ENCODE data around the gene ZNF473. TPM values are rescaled to one million over a fixed set of nuclear protein-coding genes. Genes with fewer than 3 reads are reported as not detected.

ZNF473 gene
- total and polyA plus RNA-seq, 2 donors (not counting 1 experiment from before 2014, with no cell fraction given) = 5.5 to 9.8 TPM

DNA sequence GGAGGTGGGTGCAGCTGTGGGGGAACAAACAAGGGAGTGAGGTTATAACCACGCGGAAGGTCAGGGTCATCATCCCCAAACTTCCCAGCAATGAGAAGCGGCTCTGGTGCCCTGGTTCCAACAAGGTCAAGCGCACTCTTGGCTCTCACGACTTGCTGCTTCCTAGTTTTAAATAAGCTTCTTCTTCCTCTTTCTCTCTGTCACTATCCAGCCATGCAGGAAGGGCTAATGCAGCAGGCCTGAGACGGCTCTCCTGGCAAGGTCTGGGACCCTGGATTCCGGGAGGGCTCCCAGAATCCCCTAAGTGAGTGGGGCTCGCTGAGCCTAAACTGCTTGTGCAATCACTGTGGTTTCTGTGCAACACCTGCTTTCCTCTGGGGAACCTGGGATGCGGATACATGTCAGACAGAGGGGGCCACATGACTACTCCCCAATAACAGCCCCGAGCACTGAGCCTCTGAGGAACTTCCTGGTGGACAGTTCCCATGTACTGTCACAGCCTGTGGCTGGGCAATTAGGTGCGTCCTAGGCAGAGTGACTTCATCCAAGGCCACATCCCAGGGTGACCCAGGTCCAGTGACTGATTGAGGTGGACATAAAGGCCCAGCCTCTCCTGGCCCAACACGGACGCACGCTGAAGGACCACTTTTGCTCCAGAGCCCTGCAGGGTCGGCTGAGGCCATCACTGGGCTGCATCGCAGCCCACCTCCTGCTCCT lies 24.8 kb upstream of the ZNF473 start:
- peaks cover 2% of the 10 kb centered on the region for H3K4me1 Mint-ChIP-seq
- ChIA-PET CTCF (no interaction called here), POLR2A (no interaction called here)
- no peak overlapping the region for H3K4me2 ChIP-seq (replicated peaks; ENCODE audit: low read depth, low read length, poor library complexity, severe bottlenecking)
- intact Hi-C loops (cut with micrococcal nuclease) = no loop called here
- H3K36me3 ChIP-seq (replicated peaks in 1 of 2; ENCODE audit: control extremely low read depth in 1 of 2, control insufficient read depth in 1 of 2, extremely low read depth in 1 of 2, insufficient read depth in 2 of 2, low read length in 1 of 2) = peaks cover 12 to 85% of the 10 kb centered on the region in 2 experiments
- no peaks in the 10 kb centered on the region for H4K20me1 ChIP-seq (ENCODE audit: control insufficient read depth, insufficient read depth, low read length, poor library complexity, severe bottlenecking)
- no peak overlapping the region for H3K27ac Mint-ChIP-seq
- H3K9ac ChIP-seq (ENCODE audit: low read length) = no peak overlapping the region
- H3K4me3 ChIP-seq (ENCODE audit: control extremely low read depth in 1 of 5, extremely low read depth in 1 of 5, insufficient read depth in 1 of 5, low read depth in 2 of 5, low read length in 4 of 5) = no peak overlapping the region
- no peaks in the 10 kb centered on the region for H3K9me3 Mint-ChIP-seq (ENCODE audit: insufficient read depth)
- no peaks in the 10 kb centered on the region for H3K4me1 ChIP-seq (ENCODE audit: control insufficient read depth in 2 of 2, insufficient read depth in 2 of 2, low read length in 2 of 2)
- DNase-seq = no peak
- H3K79me2 ChIP-seq (ENCODE audit: control insufficient read depth, insufficient read depth, low read length) = no peaks in the 10 kb centered on the region
- H3K27me3 Mint-ChIP-seq = no peaks in the 10 kb centered on the region
- no peak overlapping the region for H3K27ac ChIP-seq (ENCODE audit: low read length in 2 of 2)
- WGBS (ENCODE audit: insufficient coverage) = 91% methylated on average over 16 of the region's 16 CpGs
- TF ChIP-seq EZH2 (IDR thresholded peaks at IDR 0.05; ENCODE audit: borderline replicate concordance, insufficient read depth, low read depth, low read length, poor library complexity, severe bottlenecking) = no peak
- TF ChIP-seq, protein P1, sequence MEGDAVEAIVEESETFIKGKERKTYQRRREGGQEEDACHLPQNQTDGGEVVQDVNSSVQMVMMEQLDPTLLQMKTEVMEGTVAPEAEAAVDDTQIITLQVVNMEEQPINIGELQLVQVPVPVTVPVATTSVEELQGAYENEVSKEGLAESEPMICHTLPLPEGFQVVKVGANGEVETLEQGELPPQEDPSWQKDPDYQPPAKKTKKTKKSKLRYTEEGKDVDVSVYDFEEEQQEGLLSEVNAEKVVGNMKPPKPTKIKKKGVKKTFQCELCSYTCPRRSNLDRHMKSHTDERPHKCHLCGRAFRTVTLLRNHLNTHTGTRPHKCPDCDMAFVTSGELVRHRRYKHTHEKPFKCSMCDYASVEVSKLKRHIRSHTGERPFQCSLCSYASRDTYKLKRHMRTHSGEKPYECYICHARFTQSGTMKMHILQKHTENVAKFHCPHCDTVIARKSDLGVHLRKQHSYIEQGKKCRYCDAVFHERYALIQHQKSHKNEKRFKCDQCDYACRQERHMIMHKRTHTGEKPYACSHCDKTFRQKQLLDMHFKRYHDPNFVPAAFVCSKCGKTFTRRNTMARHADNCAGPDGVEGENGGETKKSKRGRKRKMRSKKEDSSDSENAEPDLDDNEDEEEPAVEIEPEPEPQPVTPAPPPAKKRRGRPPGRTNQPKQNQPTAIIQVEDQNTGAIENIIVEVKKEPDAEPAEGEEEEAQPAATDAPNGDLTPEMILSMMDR (IDR thresholded peaks at IDR 0.05) = no peak
- no peaks in the 10 kb centered on the region for H3K9me3 ChIP-seq (ENCODE audit: control extremely low read depth in 1 of 3, control insufficient read depth in 2 of 3, insufficient read depth in 1 of 3, low read length in 2 of 3)
- H2AFZ ChIP-seq (ENCODE audit: insufficient read depth, low read depth, low read length, poor library complexity, severe bottlenecking) = no peak overlapping the region
- ATAC-seq (ENCODE audit: low read depth) = no peak
- no peaks in the 10 kb centered on the region for H3K27me3 ChIP-seq (replicated peaks in 1 of 4; ENCODE audit: control extremely low read depth in 1 of 4, control insufficient read depth in 3 of 4, insufficient read depth in 4 of 4, low read length in 3 of 4)
- no peak overlapping the region for H3K4me3 Mint-ChIP-seq

DNA sequence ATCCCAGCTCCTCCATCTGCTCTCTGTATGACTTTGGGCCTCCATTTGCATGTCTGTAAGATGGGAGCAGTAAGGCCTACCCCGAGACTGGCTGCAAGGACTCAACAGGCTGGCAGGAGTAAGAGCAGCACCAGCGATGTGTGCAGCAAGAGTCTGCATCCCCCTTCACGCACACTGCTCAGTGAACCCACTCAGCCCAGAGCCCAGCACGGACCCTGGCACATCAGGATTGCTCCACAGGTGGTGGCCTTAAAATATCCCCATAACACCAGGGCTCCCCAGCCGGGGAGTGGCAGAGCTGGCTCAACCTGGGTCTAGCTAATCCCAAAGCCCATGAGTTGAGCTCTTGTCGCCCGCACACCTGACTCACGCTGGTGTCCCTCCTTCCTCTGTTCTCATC lies 24.0 kb upstream of the ZNF473 start:
- H3K4me1 ChIP-seq (ENCODE audit: control insufficient read depth in 2 of 2, insufficient read depth in 2 of 2, low read length in 2 of 2) = no peaks in the 10 kb centered on the region
- H4K20me1 ChIP-seq (ENCODE audit: control insufficient read depth, insufficient read depth, low read length, poor library complexity, severe bottlenecking) = peaks cover 2% of the 10 kb centered on the region
- H3K27ac ChIP-seq (ENCODE audit: low read length in 2 of 2) = no peak overlapping the region
- ATAC-seq (ENCODE audit: low read depth) (no peak), DNase-seq (no peak)
- no peaks in the 10 kb centered on the region for H3K27me3 Mint-ChIP-seq
- H3K27me3 ChIP-seq (replicated peaks in 1 of 4; ENCODE audit: control extremely low read depth in 1 of 4, control insufficient read depth in 3 of 4, insufficient read depth in 4 of 4, low read length in 3 of 4) = no peaks in the 10 kb centered on the region
- ChIA-PET CTCF (interaction anchor here (0.7 kb wide), 1 partner anchor 285 kb away, joined by 3 read pairs; no protein-coding TSS in a partner anchor), POLR2A (no interaction called here)
- H3K9me3 Mint-ChIP-seq (ENCODE audit: insufficient read depth) = no peaks in the 10 kb centered on the region
- TF ChIP-seq, protein P1 (IDR thresholded peaks at IDR 0.05) = no peak
- TF ChIP-seq EZH2 (IDR thresholded peaks at IDR 0.05; ENCODE audit: borderline replicate concordance, insufficient read depth, low read depth, low read length, poor library complexity, severe bottlenecking) = no peak
- no peak overlapping the region for H2AFZ ChIP-seq (ENCODE audit: insufficient read depth, low read depth, low read length, poor library complexity, severe bottlenecking)
- no peak overlapping the region for H3K4me3 ChIP-seq (ENCODE audit: control extremely low read depth in 1 of 5, extremely low read depth in 1 of 5, insufficient read depth in 1 of 5, low read depth in 2 of 5, low read length in 4 of 5)
- H3K9ac ChIP-seq (ENCODE audit: low read length) = no peak overlapping the region
- no peaks in the 10 kb centered on the region for H3K9me3 ChIP-seq (ENCODE audit: control extremely low read depth in 1 of 3, control insufficient read depth in 2 of 3, insufficient read depth in 1 of 3, low read length in 2 of 3)
- H3K36me3 ChIP-seq (replicated peaks in 1 of 2; ENCODE audit: control extremely low read depth in 1 of 2, control insufficient read depth in 1 of 2, extremely low read depth in 1 of 2, insufficient read depth in 2 of 2, low read length in 1 of 2) = peaks cover 12 to 86% of the 10 kb centered on the region in 2 experiments
- H3K4me2 ChIP-seq (replicated peaks; ENCODE audit: low read depth, low read length, poor library complexity, severe bottlenecking) = no peak overlapping the region
- H3K4me3 Mint-ChIP-seq = no peak overlapping the region
- H3K79me2 ChIP-seq (ENCODE audit: control insufficient read depth, insufficient read depth, low read length) = no peaks in the 10 kb centered on the region
- intact Hi-C loops (cut with micrococcal nuclease) = no loop called here
- peaks cover 2% of the 10 kb centered on the region for H3K4me1 Mint-ChIP-seq
- no peak overlapping the region for H3K27ac Mint-ChIP-seq
- 100% methylated on average over 5 of the region's 8 CpGs for WGBS (ENCODE audit: insufficient coverage)

Measured in B cell (primary cell).